ENCODE data around the gene TMEM191C. TPM values are rescaled to one million over a fixed set of nuclear protein-coding genes. Genes with fewer than 3 reads are reported as not detected.
"Not testable (repeated sequence)": the region's sequence is repeated elsewhere in the genome, so short reads cannot be mapped to it uniquely, and the experiment has no call there.

Gene TMEM191C
- total RNA-seq: 0.78 TPM

GRCh38 chr22:21467337-21468193 lies at the start of gene TMEM191C:
TSS of gene TMEM191C (plus strand) at chr22:21467387. CDS start at chr22:21467460, 73 bp downstream.
- not testable (repeated sequence) for DNase-seq (ENCODE audit: low spot score); ATAC-seq

- peak; percentile 8 for ATAC-seq
- DNase-seq (ENCODE audit: low spot score): not testable (repeated sequence)
These were observed 49.3 kb upstream of the TMEM191C start for GRCh38 chr22:21417853-21418252.

- ATAC-seq; DNase-seq (ENCODE audit: low spot score): not testable (repeated sequence)
These were observed 48.1 kb upstream of the TMEM191C start for GRCh38 chr22:21418974-21419638.

- not testable (repeated sequence) for DNase-seq (ENCODE audit: low spot score)
- ATAC-seq: peak; percentile 61
These were observed 46.9 kb upstream of the TMEM191C start for GRCh38 chr22:21420180-21420763.

DNA sequence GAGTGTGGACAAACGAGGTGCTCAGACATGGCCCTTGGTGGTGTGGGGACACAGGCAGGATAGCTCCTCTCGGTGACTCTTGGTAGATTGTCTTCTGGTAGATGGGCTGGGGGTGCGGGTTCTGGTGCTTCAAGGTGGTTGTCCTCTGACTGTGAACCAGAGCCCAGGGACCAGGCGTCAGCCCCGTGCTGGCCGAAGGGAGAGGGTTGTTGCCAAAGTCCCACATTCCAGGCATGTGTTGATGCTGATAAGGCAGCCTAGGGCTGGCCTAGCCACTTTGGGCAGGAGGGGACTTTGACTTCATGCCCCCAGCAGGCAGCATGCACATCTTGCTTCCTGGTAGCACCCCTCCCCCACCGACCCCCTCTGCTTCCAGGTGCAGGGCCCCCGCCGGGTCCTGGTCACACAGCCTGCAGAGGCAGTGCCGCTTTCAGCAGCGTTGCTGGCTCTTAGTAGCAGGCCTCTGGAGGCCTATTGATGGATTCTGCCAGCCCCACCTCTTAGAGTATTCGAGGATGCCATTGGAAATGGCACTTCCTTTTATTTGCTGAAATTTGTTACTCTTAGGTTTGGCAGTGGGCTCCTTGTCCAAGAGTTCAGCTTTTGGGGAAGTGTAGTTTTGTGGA lies 43.0 kb upstream of the TMEM191C start:
- ATAC-seq: peak; percentile 71
- not testable (repeated sequence) for DNase-seq (ENCODE audit: low spot score)

GRCh38 chr22:21434378-21435233 lies 32.6 kb upstream of the TMEM191C start:
- DNase-seq (ENCODE audit: low spot score); ATAC-seq: not testable (repeated sequence)

DNA sequence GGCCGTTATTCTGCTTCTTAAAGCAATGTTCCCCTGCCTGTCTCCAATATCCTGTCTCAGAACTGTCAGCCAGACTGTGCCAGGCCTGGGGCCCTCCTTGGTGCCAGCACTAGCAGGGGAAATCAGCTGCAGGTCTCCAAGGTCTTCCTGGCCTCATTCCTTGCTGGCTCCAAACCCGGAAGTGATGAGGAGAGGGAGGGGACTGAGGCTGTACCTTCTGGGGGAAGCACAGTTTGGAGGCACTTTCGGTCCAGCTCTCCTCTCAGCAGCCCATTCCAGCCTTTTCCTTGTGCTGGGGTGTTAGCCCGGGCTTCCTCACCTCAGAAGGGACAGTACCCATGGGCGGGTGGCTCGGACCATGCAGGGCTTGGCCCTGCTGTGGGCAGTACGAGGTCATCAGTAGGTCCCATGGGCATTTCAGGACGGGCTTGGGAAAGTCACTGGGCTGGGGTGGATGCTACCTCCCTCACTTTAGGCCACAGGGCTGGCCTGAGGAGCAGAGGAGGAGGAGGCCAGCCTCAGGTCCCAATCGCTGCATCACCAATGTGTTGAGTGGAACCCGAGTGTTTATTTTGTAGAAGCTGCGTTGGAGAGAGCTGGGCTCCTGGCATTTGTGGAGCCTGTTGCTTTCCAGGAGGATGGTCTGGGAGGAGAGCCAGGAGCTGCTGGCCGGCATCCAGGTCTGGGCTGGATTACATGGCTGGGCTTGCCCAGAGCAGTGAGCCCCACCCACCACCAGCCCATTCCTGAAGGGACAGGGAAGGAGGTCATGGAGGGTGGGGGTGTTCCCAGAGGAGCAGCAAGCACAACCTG lies 31.0 kb upstream of the TMEM191C start:
- ATAC-seq: peak; percentile 73
- DNase-seq (ENCODE audit: low spot score): peak; percentile 47

- not testable (repeated sequence) for ATAC-seq; DNase-seq (ENCODE audit: low spot score)
These were observed 29.2 kb upstream of the TMEM191C start for GRCh38 chr22:21438013-21438412.

DNA sequence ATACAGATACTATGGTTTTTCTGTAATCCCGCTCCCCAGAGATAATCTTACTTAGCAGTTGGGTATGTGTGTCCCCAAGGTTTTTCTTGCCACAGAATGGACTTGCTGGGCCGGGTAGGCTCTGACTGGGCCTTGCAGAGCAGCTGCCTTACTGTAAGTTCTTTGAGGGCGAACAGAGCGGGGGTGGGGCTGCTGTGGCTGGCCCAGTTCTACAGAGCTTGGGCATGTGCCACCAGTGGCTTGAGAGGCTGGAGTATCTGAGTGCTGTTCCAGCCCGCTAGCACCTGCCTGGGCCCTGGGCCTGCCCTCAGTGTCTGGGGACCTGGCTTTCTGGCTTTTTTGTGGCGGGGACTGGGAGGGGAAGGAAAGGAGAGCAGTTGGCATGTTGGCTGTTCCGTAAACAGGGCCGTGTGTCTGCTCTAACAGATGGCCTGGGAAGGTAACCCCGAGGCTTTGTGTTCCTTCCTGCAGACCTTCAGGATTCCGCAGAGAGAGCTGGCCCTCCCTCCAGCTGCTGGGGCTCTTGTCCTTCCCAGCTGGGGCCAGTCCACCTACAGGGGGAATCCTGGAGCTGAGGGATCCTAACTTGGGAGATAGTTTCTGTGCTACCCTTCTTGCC lies 27.1 kb upstream of the TMEM191C start:
- DNase-seq (ENCODE audit: low spot score): not testable (repeated sequence)
- ATAC-seq: peak; percentile 36

DNA sequence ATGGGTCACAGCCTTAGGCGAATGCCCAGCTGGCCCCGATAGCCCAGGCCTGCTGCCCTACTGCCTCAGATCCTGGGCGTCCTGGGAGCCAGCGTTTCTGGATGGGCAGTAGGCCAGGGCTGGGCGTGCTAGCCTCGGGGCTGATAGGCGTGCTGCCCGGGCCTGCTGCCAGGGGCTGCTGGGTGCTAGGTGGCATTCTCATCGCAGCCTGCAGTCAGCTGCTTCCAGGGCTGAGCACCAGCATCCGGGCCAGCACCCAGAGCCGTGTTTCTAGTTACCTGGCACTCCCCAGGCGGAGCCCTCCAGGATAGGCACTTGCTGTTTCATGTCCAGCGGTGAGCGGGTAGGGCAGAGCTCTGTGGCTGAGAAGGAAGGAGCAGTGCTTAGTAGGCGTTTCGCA lies 26.5 kb upstream of the TMEM191C start:
- ATAC-seq: peak; percentile 76

DNA sequence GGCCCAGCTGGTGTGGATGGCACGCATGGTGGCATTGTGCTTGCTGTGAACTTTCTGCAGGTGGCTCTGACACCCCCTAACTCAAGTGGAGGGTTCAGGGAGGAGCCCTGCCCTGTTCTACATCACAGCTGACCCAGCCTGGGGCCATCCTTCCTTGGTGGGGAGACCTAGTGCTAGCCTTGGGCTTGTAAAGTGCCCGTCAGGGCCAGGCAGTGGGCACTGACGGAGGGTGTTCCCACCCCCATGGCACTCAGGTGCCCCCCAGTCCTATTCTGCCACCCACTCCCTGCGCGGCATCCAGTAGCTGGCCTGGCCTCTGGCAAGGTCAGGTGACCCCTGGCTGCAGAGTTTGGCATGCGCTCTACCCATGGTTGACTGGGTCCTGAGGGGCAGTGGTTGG lies 26.0 kb upstream of the TMEM191C start:
- not testable (repeated sequence) for ATAC-seq
- DNase-seq (ENCODE audit: low spot score): peak; percentile 40

More for the DNA sequence above, 26.5 kb upstream of the TMEM191C start:
- DNase-seq (ENCODE audit: low spot score): not testable (repeated sequence)

- ATAC-seq; DNase-seq (ENCODE audit: low spot score): not testable (repeated sequence)
These were observed 25.1 kb upstream of the TMEM191C start for GRCh38 chr22:21442123-21442522.

DNA sequence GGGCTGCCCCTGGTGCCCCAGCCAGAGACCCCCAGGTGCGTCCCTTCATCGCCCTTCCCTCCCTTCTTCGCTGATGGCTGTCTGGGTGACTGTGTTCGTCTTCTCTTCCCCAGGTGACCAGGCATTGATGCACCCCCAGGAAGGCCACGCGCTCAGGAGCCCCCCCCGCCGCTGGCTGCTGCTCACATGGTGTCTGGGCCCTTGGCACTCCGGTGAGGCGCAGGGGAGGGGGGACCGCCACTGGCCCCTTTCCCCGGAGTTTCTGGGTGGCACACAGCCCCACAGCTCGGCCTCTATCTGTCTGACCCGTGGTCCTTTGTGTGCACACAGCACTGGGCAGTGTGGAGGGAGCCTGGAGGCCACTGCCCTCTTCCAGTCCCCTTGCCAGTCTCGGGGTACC lies 24.5 kb upstream of the TMEM191C start:
- ATAC-seq: not testable (repeated sequence)

GRCh38 chr22:21443057-21443734 lies 24.0 kb upstream of the TMEM191C start:
- DNase-seq (ENCODE audit: low spot score) (peak; percentile 53), ATAC-seq (peak; percentile 6)

More for the DNA sequence above, 24.5 kb upstream of the TMEM191C start:
- peak; percentile 37 for DNase-seq (ENCODE audit: low spot score)

GRCh38 chr22:21443735-21444421 lies 23.3 kb upstream of the TMEM191C start:
- ATAC-seq: no peak
- DNase-seq (ENCODE audit: low spot score): peak; percentile 40

DNA sequence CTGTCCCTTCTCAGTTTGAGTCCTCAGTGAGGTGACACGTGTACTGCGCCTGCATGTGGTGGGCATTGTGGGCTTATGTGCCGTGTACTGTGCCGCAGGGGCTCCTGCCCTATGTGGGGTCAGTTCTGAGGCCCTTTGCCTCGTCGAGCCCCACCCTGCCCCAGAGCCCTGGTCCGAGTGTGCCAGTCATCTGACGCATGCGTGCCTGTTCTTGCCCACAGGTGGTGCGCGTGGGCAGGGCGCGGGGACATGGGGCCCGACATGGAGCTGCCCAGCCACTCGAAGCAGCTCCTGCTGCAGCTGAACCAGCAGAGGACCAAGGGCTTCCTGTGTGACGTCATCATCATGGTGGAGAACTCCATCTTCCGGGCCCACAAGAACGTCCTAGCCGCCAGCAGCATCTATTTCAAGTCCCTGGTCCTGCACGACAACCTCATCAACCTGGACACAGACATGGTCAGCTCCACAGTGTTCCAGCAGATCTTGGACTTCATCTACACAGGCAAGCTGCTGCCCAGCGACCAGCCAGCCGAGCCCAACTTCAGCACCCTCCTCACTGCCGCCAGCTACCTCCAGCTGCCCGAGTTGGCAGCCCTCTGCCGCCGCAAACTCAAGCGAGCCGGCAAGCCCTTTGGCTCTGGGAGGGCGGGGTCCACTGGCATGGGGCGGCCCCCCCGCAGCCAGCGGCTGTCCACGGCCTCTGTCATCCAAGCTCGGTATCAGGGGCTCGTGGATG lies 22.3 kb upstream of the TMEM191C start:
- ATAC-seq (no peak), DNase-seq (ENCODE audit: low spot score) (peak; percentile 38)

All from left lobe of liver (tissue), 2 donors.